NCI-H345 treated with DMSO at 0.1 percent for 48 hours (cell line): ENCODE results near the gene GNG2.

Experiments used
- DNase-seq: peaks from one replicate; lab custom pipeline; 2025; ENCODE audit not compliant: unreplicated experiment; lab: John Stamatoyannopoulos, UW

Gene GNG2

GRCh38 chr14:52015411-52016030 lies 155.1 kb downstream of the GNG2 start:
- DNase-seq, result no peak

- DNase-seq, result no peak
These were observed 157.8 kb downstream of the GNG2 start for GRCh38 chr14:52018252-52018651.

- DNase-seq, result no peak
These were observed 158.6 kb downstream of the GNG2 start for GRCh38 chr14:52018970-52019369.
